NT2/D1 (cell line): Measurements from ENCODE around the gene QRICH2.
"Not testable (repeated sequence)": the region's sequence is repeated elsewhere in the genome, so short reads cannot be mapped to it uniquely, and the experiment has no call there.

Experiments used
- SUZ12 ChIP-seq: IDR thresholded peaks from 2 replicates; pipeline ENCODE4 v1.6.1; 2011; ENCODE audit not compliant: insufficient read length, insufficient read depth; ENCODE audit errors: extremely low read depth
- YY1 ChIP-seq: IDR thresholded peaks from 2 replicates; pipeline ENCODE4 v1.6.1; 2011; ENCODE audit not compliant: insufficient read length, insufficient read depth
- ZNF274 ChIP-seq: IDR thresholded peaks from 2 replicates; pipeline ENCODE4 v1.6.1; 2011; ENCODE audit warnings: mild to moderate bottlenecking, low read depth, low read length

- TF ChIP-seq YY1, SUZ12, ZNF274: not testable (repeated sequence)
Measured at GRCh38 chr17:76305135-76305454, 3.0 kb downstream of the QRICH2 start.
